Duodenal mucosa (tissue), 2 donors: Measurements from ENCODE around the gene SPINK5.
"Not testable (repeated sequence)": the region's sequence is repeated elsewhere in the genome, so short reads cannot be mapped to it uniquely, and the experiment has no call there.

Experiments used
- H3K27ac ChIP-seq: one replicate; pipeline ENCODE4 v1.7.0; 2013; ENCODE audit warnings: low read depth, low read length
- H3K27me3 ChIP-seq, 2 donors: one replicate each; pipeline ENCODE4 v1.7.0; 2013; ENCODE audit warnings: low read length in 2 of 2, control low read depth in 1 of 2; ENCODE audit not compliant: insufficient read depth in 2 of 2, control insufficient read depth in 1 of 2
- H3K36me3 ChIP-seq, 2 donors: one replicate each; pipeline ENCODE4 v1.7.0; 2013; ENCODE audit warnings: low read length in 2 of 2, control low read depth in 1 of 2; ENCODE audit not compliant: insufficient read depth in 2 of 2, control insufficient read depth in 1 of 2
- H3K4me1 ChIP-seq, 2 donors: one replicate each; pipeline ENCODE4 v1.7.0; 2013; ENCODE audit warnings: low read length in 2 of 2, control low read depth in 1 of 2; ENCODE audit not compliant: insufficient read depth in 2 of 2, control insufficient read depth in 1 of 2
- H3K4me3 ChIP-seq, 2 donors: one replicate each; pipeline ENCODE4 v1.7.0; 2013; ENCODE audit warnings: low read length in 2 of 2, low read depth in 1 of 2
- H3K9ac ChIP-seq, 2 donors: one replicate each; pipeline ENCODE4 v1.7.0; 2013; ENCODE audit warnings: low read length in 2 of 2, low read depth in 1 of 2
- H3K9me3 ChIP-seq, 2 donors: one replicate each; pipeline ENCODE4 v1.7.0; 2013; ENCODE audit warnings: low read length in 2 of 2, control low read depth in 1 of 2; ENCODE audit not compliant: control insufficient read depth in 1 of 2

The SPINK5 gene

GRCh38 chr5:148055160-148055559 is 8.6 kb upstream of the SPINK5 start:
- H3K9me3 ChIP-seq: peaks cover 18 to 19% of the 10 kb centered on the region in 2 donors
- H3K4me1 ChIP-seq, H3K4me3 ChIP-seq, H3K36me3 ChIP-seq, H3K9ac ChIP-seq, H3K27ac ChIP-seq, H3K27me3 ChIP-seq: not testable (repeated sequence)

DNA sequence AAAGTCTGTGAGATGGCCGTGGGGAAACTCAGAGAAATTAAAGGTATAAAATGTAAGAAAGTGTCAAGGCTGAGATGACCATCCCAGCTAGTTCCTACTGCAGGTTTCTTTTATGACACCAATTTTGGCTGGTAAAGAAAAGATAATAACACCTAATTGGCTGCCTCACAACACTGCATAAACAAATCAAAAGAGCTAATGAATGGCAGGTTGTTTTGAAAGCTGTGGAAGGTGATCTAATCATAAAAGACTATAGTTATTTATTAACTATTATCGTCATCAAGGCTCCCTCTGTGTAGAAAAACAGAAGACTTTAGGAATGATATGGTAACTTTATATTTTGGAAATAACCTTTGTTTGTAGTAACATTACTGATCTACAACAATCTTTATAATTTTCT is 3.5 kb upstream of the SPINK5 start:
- H3K4me1 ChIP-seq: no peaks in the 10 kb centered on the region
- H3K9me3 ChIP-seq: peaks cover 10% of the 10 kb centered on the region in 2 donors
- H3K4me3 ChIP-seq: no peak overlapping the region
- H3K27ac ChIP-seq: no peak overlapping the region
- no peak overlapping the region for H3K9ac ChIP-seq
- H3K36me3 ChIP-seq: no peaks in the 10 kb centered on the region
- no peaks in the 10 kb centered on the region for H3K27me3 ChIP-seq

GRCh38 chr5:148060881-148061280 is 2.9 kb upstream of the SPINK5 start:
- Histone ChIP-seq H3K27me3 (no peaks in the 10 kb centered on the region), H3K4me1 (no peaks in the 10 kb centered on the region), H3K9ac (no peak overlapping the region), H3K9me3 (peaks cover 5% of the 10 kb centered on the region in 2 donors), H3K27ac (no peak overlapping the region), H3K4me3 (no peak overlapping the region), H3K36me3 (no peaks in the 10 kb centered on the region)

- no peak overlapping the region for H3K4me3 ChIP-seq
- no peaks in the 10 kb centered on the region for H3K9me3 ChIP-seq
- H3K9ac ChIP-seq: no peak overlapping the region
- no peaks in the 10 kb centered on the region for H3K36me3 ChIP-seq
- H3K27ac ChIP-seq: no peak overlapping the region
- no peaks in the 10 kb centered on the region for H3K27me3 ChIP-seq
- no peaks in the 10 kb centered on the region for H3K4me1 ChIP-seq
These were observed 6.8 kb downstream of the SPINK5 start for GRCh38 chr5:148070621-148071020.

DNA sequence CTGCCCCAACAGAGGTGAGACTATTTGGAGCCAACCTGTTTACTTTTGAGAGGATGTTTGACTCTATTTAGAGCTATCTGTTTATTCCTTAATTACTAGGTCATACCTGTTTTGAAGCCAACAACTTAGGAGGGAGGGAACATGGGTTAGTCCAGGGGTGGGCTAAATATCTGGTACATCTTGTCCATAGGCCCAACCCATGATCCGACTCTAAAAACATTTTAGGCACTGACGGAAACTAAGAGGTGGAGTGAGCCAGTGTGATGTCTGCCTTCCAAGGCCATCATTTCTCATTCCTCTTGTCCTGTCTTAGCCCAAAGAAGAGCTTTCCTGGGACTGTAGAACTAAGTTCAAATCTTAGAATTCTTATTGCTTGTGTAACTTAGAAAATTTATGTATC is 8.4 kb downstream of the SPINK5 start:
- no peak overlapping the region for H3K9ac ChIP-seq
- H3K4me1 ChIP-seq: no peaks in the 10 kb centered on the region
- no peak overlapping the region for H3K27ac ChIP-seq
- H3K4me3 ChIP-seq: no peak overlapping the region
- H3K27me3 ChIP-seq: no peaks in the 10 kb centered on the region
- H3K9me3 ChIP-seq: no peaks in the 10 kb centered on the region
- no peaks in the 10 kb centered on the region for H3K36me3 ChIP-seq

GRCh38 chr5:148075529-148075928 is 11.7 kb downstream of the SPINK5 start:
- H3K9ac ChIP-seq: no peak overlapping the region
- H3K4me3 ChIP-seq: no peak overlapping the region
- H3K4me1 ChIP-seq: no peaks in the 10 kb centered on the region
- H3K9me3 ChIP-seq: no peaks in the 10 kb centered on the region
- H3K27me3 ChIP-seq: no peaks in the 10 kb centered on the region
- no peak overlapping the region for H3K27ac ChIP-seq
- no peaks in the 10 kb centered on the region for H3K36me3 ChIP-seq

- Histone ChIP-seq H3K9me3 (no peaks in the 10 kb centered on the region), H3K27me3 (no peaks in the 10 kb centered on the region), H3K36me3 (no peaks in the 10 kb centered on the region), H3K9ac (no peak overlapping the region), H3K4me3 (no peak overlapping the region), H3K4me1 (no peaks in the 10 kb centered on the region), H3K27ac (no peak overlapping the region)
These were observed 19.4 kb downstream of the SPINK5 start for GRCh38 chr5:148083203-148083602.

- Histone ChIP-seq H3K36me3 (no peaks in the 10 kb centered on the region), H3K4me1 (no peaks in the 10 kb centered on the region), H3K9ac (no peak overlapping the region)
These were observed 20.5 kb downstream of the SPINK5 start for GRCh38 chr5:148084269-148084668.

DNA sequence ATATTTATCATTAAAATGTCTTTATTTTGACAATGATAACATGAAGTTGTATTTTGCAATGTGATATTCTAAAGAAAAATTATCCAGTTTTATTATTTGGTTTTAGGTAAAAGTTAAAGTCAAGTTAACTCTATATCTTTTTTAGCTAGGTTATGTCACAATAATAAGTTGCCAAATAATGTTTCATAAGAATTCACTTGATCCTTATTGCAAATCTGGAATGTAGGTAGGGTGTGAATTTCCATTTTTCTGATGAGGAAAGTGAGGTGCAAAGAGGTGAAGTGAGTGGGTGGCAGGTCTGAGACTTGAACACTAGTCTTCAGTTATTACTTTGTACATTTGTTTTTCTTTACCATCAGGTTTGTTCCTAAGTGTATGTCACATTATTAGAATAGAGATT is 21.5 kb downstream of the SPINK5 start:
- H3K27me3 ChIP-seq: no peaks in the 10 kb centered on the region
- H3K27ac ChIP-seq: no peak overlapping the region
- no peaks in the 10 kb centered on the region for H3K9me3 ChIP-seq
- H3K4me3 ChIP-seq: no peak overlapping the region
- peaks cover 0 to 4% of the 10 kb centered on the region in 2 donors for H3K4me1 ChIP-seq
- H3K9ac ChIP-seq: no peak overlapping the region
- H3K36me3 ChIP-seq: no peaks in the 10 kb centered on the region

More at GRCh38 chr5:148084269-148084668, 20.5 kb downstream of the SPINK5 start:
- Histone ChIP-seq H3K27me3 (no peaks in the 10 kb centered on the region), H3K9me3 (no peaks in the 10 kb centered on the region), H3K4me3 (no peak overlapping the region), H3K27ac (no peak overlapping the region)

DNA sequence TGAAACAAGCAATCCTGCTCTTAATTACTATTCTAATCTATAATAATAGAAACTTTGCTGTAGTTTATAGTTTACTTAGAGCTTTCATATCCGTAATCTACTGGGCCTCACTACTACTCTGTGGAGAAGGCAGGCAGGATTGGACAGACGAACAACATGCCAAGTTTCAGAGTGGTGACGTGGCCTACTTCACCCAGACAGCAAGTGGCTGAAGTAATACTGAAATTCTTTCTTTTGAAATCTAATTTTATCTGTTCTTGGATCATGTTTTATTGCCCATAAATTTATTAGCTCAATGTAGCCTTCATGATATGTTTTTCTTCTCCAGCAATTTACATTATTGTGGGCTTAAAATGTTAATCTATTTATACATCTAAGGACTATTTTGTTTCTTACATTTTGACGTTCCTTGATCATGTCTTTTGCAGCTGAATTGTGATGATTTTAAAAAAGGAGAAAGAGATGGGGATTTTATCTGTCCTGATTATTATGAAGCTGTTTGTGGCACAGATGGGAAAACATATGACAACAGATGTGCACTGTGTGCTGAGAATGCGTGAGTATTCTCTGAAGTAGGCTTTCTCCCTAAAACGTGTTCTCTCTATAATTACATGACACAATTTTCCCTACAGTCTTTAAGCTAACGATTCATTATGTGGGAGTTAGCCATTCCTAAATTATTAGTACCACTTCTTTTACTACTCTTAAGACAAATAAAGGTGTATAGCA is 22.4 kb downstream of the SPINK5 start:
- H3K27me3 ChIP-seq: no peaks in the 10 kb centered on the region
- H3K9me3 ChIP-seq: no peaks in the 10 kb centered on the region
- no peak overlapping the region for H3K4me3 ChIP-seq
- no peak overlapping the region for H3K27ac ChIP-seq
- peaks cover 0 to 10% of the 10 kb centered on the region in 2 donors for H3K4me1 ChIP-seq
- no peaks in the 10 kb centered on the region for H3K36me3 ChIP-seq
- no peak overlapping the region for H3K9ac ChIP-seq
